ENCODE data around the gene INPP5J.
"Not testable (repeated sequence)": the region's sequence is repeated elsewhere in the genome, so short reads cannot be mapped to it uniquely, and the experiment has no call there.

INPP5J gene, protein sequence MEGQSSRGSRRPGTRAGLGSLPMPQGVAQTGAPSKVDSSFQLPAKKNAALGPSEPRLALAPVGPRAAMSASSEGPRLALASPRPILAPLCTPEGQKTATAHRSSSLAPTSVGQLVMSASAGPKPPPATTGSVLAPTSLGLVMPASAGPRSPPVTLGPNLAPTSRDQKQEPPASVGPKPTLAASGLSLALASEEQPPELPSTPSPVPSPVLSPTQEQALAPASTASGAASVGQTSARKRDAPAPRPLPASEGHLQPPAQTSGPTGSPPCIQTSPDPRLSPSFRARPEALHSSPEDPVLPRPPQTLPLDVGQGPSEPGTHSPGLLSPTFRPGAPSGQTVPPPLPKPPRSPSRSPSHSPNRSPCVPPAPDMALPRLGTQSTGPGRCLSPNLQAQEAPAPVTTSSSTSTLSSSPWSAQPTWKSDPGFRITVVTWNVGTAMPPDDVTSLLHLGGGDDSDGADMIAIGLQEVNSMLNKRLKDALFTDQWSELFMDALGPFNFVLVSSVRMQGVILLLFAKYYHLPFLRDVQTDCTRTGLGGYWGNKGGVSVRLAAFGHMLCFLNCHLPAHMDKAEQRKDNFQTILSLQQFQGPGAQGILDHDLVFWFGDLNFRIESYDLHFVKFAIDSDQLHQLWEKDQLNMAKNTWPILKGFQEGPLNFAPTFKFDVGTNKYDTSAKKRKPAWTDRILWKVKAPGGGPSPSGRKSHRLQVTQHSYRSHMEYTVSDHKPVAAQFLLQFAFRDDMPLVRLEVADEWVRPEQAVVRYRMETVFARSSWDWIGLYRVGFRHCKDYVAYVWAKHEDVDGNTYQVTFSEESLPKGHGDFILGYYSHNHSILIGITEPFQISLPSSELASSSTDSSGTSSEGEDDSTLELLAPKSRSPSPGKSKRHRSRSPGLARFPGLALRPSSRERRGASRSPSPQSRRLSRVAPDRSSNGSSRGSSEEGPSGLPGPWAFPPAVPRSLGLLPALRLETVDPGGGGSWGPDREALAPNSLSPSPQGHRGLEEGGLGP

DNA sequence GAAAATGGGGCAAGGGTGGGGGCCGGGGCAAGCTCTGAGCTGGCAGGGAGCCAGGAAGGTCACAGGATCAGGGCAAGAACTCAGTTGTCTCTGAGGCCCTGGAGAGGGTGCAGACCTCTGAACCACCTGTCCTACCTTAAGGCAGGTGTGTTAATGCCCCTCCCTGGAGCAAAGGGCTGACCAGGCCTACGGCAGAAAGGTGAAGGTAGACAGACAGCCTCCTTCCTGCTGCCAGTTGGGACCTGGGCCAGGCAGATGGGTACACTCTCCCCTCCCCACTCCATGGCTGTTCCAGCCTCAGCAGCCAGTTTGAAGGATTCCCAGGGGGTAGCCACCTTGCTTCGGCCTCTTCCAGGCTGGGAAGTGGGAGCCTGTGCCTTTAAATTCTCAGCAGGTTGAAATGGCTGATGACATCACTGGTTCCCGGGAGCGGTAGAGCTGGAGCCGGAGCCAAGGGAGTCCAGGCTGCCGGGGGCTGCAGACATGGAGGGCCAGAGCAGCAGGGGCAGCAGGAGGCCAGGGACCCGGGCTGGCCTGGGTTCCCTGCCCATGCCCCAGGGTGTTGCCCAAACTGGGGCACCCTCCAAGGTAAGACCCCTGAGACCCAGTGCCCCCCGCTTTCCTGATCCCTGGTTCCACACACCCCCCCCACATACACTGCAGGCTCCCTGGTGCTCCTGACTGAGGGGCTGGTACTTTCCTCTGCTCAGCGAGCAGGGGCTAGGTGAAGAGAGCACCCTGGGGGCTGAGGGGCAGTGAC lies at the start of gene INPP5J:
Gene INPP5J (plus strand): TSS at position 435 of the 760 bp plus-strand sequence. CDS start 49 bp downstream, at position 484.
- no peak for FAIRE-seq

GRCh38 chr22:31073125-31073524 lies 49.6 kb upstream of the INPP5J start:
- FAIRE-seq: not testable (repeated sequence)

DNA sequence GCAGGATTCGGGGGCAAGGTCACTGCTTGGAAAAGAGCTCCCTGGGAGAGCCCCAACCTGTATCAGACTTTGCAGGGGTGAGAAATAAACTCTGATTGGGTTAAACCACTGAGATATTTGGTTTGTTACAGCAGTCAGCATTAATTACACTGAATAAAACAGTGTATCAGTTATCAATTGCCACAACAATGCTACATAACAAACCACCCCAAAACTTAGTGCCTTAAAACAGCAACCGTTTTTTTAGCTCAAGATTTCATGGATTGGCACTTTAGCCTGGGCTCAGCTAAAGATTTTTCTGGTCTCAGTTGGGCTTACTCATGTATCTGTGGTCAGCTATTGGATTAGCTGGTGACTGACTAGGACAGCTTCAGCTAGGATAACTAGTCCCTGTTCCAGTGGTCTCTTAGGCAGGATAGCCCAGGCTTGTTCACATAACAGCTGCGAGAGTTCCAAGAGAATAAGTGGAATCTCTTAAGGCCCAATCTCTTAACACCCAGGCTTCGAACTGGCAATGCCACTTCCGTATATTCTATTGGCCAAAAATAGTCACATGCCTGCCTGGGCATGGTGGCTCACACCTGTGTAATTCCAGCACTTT lies 49.1 kb upstream of the INPP5J start:
- FAIRE-seq: not testable (repeated sequence)

GRCh38 chr22:31075961-31076360 lies 46.8 kb upstream of the INPP5J start:
- FAIRE-seq: no peak

GRCh38 chr22:31077681-31078080 lies 45.1 kb upstream of the INPP5J start:
- FAIRE-seq: no peak

- not testable (repeated sequence) for FAIRE-seq
These were observed 44.4 kb upstream of the INPP5J start for GRCh38 chr22:31078389-31078788.

DNA sequence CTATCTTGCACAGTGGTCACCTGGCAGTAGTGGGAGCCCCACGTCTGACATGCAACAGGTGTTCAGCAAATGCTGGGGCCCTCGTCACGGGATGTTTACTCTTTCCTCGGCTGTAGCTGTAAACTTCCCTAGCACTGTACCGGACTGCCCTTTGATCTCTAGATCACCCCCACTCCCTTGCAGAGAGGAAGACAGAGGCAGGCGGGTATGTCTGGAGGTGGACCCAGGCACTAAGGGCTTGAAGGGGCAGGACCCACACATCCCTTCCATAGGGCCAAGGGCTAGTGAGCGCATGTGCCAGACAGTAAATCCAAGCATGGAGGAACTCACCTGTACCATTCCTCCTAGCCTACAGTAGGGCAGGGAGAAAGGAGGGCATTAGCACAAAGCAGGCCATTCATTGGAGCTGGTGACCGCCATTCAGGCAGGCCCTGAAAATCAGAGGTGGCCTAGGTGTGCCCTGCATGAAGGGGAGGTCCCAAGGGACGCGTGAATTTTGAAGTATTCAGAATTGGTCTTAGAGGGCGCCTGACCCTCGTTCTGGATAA lies 43.6 kb upstream of the INPP5J start:
- FAIRE-seq: no peak

- no peak for FAIRE-seq
These were observed 42.5 kb upstream of the INPP5J start for GRCh38 chr22:31080164-31080847.

- FAIRE-seq: peak; percentile 21
These were observed 41.7 kb upstream of the INPP5J start, which contains the start of gene SMTN for GRCh38 chr22:31080848-31081649. Gene SMTN (plus strand): TSS chr22:31081318. CDS start chr22:31083259, 1,941 bp downstream.

DNA sequence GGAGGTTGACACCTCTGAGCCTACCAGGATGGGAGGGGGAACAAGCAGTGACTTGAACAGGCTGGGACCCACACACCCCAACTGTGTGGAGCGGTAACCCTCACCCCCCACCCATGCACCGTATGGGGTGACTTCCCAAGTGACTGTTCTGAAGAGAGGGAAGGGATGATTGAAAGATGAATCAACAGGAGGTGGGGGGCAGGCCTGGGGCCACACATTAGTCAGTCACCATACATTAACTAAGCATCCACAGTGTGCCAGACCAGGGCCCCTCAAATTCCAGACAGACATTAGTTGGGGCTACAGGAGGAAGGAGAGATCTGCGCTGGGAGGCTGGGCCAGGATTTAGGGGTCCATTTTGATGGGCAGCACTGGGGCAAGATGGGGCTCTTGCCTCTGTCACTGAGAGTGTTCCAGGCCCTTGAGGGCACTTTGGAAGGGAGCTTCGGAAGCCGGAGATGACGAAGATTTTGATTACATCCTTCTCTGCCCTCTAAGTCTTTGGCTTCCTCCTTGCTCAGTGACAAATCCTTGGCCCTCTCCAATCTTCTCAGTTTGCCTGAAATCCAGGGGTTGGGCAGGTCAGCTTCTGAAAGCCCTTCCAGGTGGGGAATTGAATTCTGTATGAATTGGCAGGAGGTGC lies 40.7 kb upstream of the INPP5J start:
- no peak for FAIRE-seq

GRCh38 chr22:31082606-31083376 lies 40.0 kb upstream of the INPP5J start:
- no peak for FAIRE-seq

DNA sequence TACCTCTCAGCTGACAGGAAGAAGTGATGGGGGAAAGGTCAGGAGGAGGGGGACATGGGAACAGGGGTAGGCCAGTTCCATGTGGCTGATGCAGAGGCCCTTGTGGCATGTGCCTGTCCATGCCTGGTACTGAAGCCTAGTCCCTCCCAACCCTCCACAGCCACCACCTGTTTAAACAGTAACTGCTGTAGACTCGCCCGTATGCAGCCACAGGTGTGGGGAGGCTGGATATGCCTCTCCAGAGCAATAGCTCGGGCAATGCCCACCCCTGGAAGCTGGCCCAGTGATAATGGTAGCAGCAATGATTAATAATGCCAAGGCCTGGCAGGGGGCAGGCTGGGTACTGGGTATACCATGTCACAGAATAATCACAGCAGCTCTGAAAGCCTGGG lies 39.4 kb upstream of the INPP5J start:
- no peak for FAIRE-seq

GRCh38 chr22:31083923-31084810 lies 38.6 kb upstream of the INPP5J start:
- no peak for FAIRE-seq

- no peak for FAIRE-seq
These were observed 37.8 kb upstream of the INPP5J start for GRCh38 chr22:31084811-31085492.

GRCh38 chr22:31085493-31085824 lies 37.3 kb upstream of the INPP5J start:
- FAIRE-seq: no peak

- no peak for FAIRE-seq
These were observed 36.8 kb upstream of the INPP5J start for GRCh38 chr22:31085928-31086327.

DNA sequence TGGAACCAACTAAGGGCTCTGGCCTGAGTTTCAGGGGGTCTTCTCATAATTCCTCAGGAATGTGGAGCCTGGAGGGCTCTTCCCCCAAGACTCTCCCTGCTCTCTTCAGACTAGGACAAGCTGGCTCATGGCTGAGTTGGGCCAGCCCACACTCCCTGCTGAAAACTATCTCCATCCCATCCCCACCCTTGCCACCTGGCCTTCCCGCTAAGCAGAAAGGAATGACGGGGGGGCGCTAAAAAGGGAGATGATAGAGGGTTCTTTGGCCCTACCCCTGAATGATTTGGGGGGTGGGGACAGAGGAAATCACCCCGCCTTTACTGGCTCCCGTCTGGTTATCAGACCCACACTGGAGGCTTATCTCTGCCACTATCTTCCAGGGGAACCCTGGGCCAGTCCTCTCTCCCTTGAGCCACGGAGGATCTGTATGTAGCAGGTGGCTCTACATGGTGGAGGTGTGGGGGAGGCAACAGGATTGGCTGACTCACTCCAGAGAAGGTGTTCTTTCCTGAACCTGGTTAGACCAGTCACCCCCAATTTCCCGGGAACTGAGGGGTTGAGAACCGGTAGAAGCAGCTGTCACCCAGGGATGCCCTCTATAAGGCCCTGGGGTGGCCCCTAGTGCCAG lies 35.9 kb upstream of the INPP5J start:
- no peak for FAIRE-seq
